Right lobe of liver (tissue), 6 donors: ENCODE results near the gene LGI4. TPM values are rescaled to one million over a fixed set of nuclear protein-coding genes. Genes with fewer than 3 reads are reported as not detected.

ENCODE experiments used
- ATAC-seq, 4 donors: fragments of 200-7000 bp; cut with Tn5 transposase; one replicate each; pipeline ENCODE4 v1.9.1; 2020; ENCODE audit warnings: mild to moderate bottlenecking in 4 of 4, moderate library complexity in 4 of 4
- DNase-seq, 3 donors: peaks; one replicate each; pipeline ENCODE4 v3.0.0-alpha.2; 2020
- H3K27ac ChIP-seq, 3 donors: fragments of 200-600 bp; one replicate each; pipeline ENCODE4 v1.8.0; 2022
- H3K27me3 ChIP-seq, 2 donors: fragments of 200-600 bp; one replicate each; pipeline ENCODE4 v1.8.0; 2022
- H3K36me3 ChIP-seq, 4 donors: fragments of 200-600 bp; sonication (generic) in 1 of 4; one replicate each; pipeline versions ENCODE4 v1.5.1 to v1.8.0; 2017 to 2022; ENCODE audit warnings: control low read depth in 1 of 4
- H3K4me1 ChIP-seq, 4 donors: fragments of 200-600 bp; sonication (generic) in 1 of 4; one replicate each; pipeline versions ENCODE4 v1.5.1 to v1.8.0; 2017 to 2022; ENCODE audit warnings: control low read depth in 1 of 4
- H3K4me3 ChIP-seq, 3 donors: fragments of 200-600 bp; one replicate each; pipeline ENCODE4 v1.8.0; 2022
- H3K9me3 ChIP-seq, 4 donors: fragments of 200-600 bp; sonication (generic) in 1 of 4; one replicate each; pipeline versions ENCODE4 v1.5.1 to v1.8.0; 2017 to 2022; ENCODE audit warnings: control low read depth in 1 of 4
- CTCF ChIP-seq, 4 donors: fragments of 200-600 bp in 3 of 4; fragments of 450-650 bp in 1 of 4; IDR thresholded peaks; one replicate each; pipeline versions ENCODE4 v1.5.1 to v1.8.0; 2016 to 2022; ENCODE audit warnings: antibody characterized with exemption in 4 of 4, mild to moderate bottlenecking in 2 of 4
- POLR2A ChIP-seq: fragments of 450-650 bp; IDR thresholded peaks from one replicate; pipeline ENCODE4 v1.6.1; 2017; ENCODE audit warnings: antibody characterized with exemption, mild to moderate bottlenecking
- WGBS: methylation state at CpG from one replicate; pipeline ENCODE4 v1.1.6; 2018; ENCODE audit warnings: low coverage, low lambda C conversion rate; ENCODE audit not compliant: insufficient coverage; ENCODE audit errors: missing lambda C conversion rate; 5-methylcytosine and 5-hydroxymethylcytosine counted together
- intact Hi-C, 2 donors: fragments of 100-400 bp; cut with DNase I; formaldehyde crosslinking; loops; one replicate each; pipeline versions ENCODE4 v1.11.2 to v1.14.1; 2022
- total RNA-seq, 6 experiments: library from RNA; depleted of rRNA in 2 of 6; stranded (reverse); fragments of >200 nt in 2 of 6; fragmentation: NEBNext Ultra II Directional in 3 of 6; extraction: Animal tissue kit (Norgen Biotek cat#: 25700) in 3 of 6; gene quantifications; one replicate each; pipeline versions ENCODE4 v1.1.0 to v1.2.4, GENCODE V29; 2016 to 2023
- donor health status: DM: no; HTN: yes; CAD: no.
- donor health status: DM: no; HTN: no; CAD: no.
- donor health status: DM: no; HTN: no; CAD: no.
- donor health status: DM: no; HTN: yes; CAD: no.
- donor health status: DM: no; HTN: yes; CAD: no.

The LGI4 gene
- total RNA-seq, 6 experiments from 2014 or later = 0.99 to 2.0 (median 1.5) TPM

- peak; percentile 88 to 93 (median 90) for ATAC-seq
- intact Hi-C loops = no loop called here
These were observed 53.7 kb downstream of the LGI4 start for GRCh38 chr19:35081201-35081600.

GRCh38 chr19:35080613-35081170 lies 54.2 kb downstream of the LGI4 start:
- Histone ChIP-seq H3K36me3 (no peaks in the 10 kb centered on the region), H3K4me3 (no peak overlapping the region), H3K9me3 (no peaks in the 10 kb centered on the region), H3K4me1 (peaks cover 0 to 18% (median 5%) of the 10 kb centered on the region in 4 donors), H3K27me3 (no peaks in the 10 kb centered on the region), H3K27ac (peak overlapping the region in 2 of 3 donors; percentile 23 to 54)
- WGBS = 24% methylated on average over 6 of the region's 16 CpGs
- ATAC-seq (peak; percentile 75 to 82 (median 78)), DNase-seq (peak in 2 of 3 donors; percentile 61 to 75)
- TF ChIP-seq POLR2A (no peak), CTCF (IDR thresholded peaks at IDR 0.05) (peak in 3 of 4 donors; percentile 17 to 46 (median 33))
- intact Hi-C loops = no loop called here

More at GRCh38 chr19:35081201-35081600, 53.7 kb downstream of the LGI4 start:
- Histone ChIP-seq H3K9me3 (no peaks in the 10 kb centered on the region), H3K27ac (peak overlapping the region in 2 of 3 donors; percentile 23 to 54), H3K36me3 (no peaks in the 10 kb centered on the region), H3K4me3 (no peak overlapping the region), H3K27me3 (no peaks in the 10 kb centered on the region), H3K4me1 (peaks cover 0 to 18% (median 5%) of the 10 kb centered on the region in 4 donors)
- WGBS = 44% methylated on average over 5 of the region's 6 CpGs
- TF ChIP-seq POLR2A (no peak), CTCF (IDR thresholded peaks at IDR 0.05) (no peak)
- DNase-seq = peak; percentile 69 to 90 (median 86)

GRCh38 chr19:35079826-35080225 lies 55.0 kb downstream of the LGI4 start:
- intact Hi-C loops = no loop called here
- DNase-seq = no peak
- ATAC-seq = no peak
- 93% methylated on average over 9 of the region's 14 CpGs for WGBS
- no peaks in the 10 kb centered on the region for H3K27me3 ChIP-seq
- no peaks in the 10 kb centered on the region for H3K9me3 ChIP-seq
- no peaks in the 10 kb centered on the region for H3K36me3 ChIP-seq
- TF ChIP-seq CTCF (IDR thresholded peaks at IDR 0.05) (no peak), POLR2A (no peak)
- peaks cover 0 to 18% (median 5%) of the 10 kb centered on the region in 4 donors for H3K4me1 ChIP-seq
- H3K4me3 ChIP-seq = no peak overlapping the region
- no peak overlapping the region for H3K27ac ChIP-seq

- WGBS = 89% methylated on average over 12 of the region's 17 CpGs
- no peaks in the 10 kb centered on the region for H3K36me3 ChIP-seq
- intact Hi-C loops = no loop called here
- ATAC-seq = no peak
- no peak for DNase-seq
- no peaks in the 10 kb centered on the region for H3K27me3 ChIP-seq
- no peak for TF ChIP-seq CTCF (IDR thresholded peaks at IDR 0.05)
- TF ChIP-seq POLR2A = no peak
- H3K4me1 ChIP-seq = peaks cover 0 to 18% (median 5%) of the 10 kb centered on the region in 4 donors
- H3K27ac ChIP-seq = no peak overlapping the region
- no peaks in the 10 kb centered on the region for H3K9me3 ChIP-seq
- H3K4me3 ChIP-seq = no peak overlapping the region
These were observed 57.2 kb downstream of the LGI4 start for GRCh38 chr19:35077411-35078223.
